Activated CD4-positive, alpha-beta T cell treated with anti-CD3 and anti-CD28 coated beads, Interleukin-2, amount 50 U/mL, for 1 hour (primary cell): ENCODE measurements around the gene FGF6.
"Not testable (repeated sequence)": the region's sequence is repeated elsewhere in the genome, so short reads cannot be mapped to it uniquely, and the experiment has no call there.

Experiments used
- DNase-seq: peaks from one replicate; pipeline ENCODE4 v3.0.0-alpha.2; 2020

FGF6 gene

DNA sequence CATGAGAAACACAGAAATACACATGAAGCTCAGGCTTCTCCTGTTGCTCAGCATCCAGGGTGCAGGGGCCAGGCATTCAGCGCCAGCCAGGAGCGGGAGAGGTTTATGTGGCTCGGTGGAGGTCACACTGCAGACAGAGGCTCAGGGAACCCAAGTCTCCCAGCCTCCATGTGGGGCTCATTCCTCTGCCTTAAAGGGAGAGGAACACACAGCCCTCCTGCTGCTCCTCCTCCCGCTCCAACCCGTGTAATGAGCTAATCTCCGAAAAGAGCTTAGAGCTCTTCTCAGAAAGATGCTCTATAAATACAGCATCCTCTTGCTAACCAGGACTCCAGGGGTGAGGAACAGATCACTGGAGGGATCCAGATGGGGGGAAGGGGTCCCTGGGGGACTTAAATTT, 28.2 kb downstream of the FGF6 start:
- DNase-seq = no peak

GRCh38 chr12:4416276-4416675, 29.3 kb downstream of the FGF6 start:
- DNase-seq = no peak

DNA sequence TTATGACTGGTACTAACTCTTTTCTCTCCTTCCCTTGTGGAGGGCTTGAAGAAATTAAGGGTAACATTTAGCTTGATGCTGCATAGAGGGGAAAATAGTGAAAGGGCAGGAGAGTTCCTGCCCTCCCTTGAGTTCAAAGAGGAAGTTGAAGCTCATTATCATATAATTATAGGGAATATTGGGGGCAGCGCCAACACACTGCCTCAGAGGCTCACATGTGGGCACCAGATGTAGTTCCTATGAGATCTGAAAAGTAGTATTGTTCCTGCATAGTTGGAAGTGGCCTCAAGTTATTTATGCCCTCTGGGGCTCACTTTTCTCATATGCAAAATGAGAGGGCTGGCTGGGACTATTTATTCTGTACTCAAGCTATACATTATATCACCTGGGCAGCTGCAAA, 33.1 kb downstream of the FGF6 start:
- no peak for DNase-seq

DNA sequence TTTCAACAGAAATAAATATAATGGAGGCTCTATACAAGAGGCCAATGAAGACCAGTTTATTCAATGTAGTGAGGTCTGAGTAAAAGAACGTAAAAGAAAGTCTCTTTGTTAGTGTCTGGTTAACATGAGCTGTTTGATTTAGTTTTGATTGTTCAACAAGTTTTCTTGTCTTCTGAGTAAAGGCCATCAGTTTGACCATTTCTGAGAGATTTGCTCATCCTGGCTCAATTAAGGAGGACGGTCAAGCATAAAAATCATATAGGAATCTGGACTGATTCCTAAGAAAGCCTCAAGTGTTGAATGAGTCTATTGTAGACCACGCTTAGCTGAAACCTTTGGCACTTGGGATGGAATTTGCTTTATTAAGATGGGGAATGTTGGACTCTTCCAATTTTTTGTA, 33.6 kb downstream of the FGF6 start:
- no peak for DNase-seq

- no peak for DNase-seq
Measured at GRCh38 chr12:4407136-4407535, 38.5 kb downstream of the FGF6 start.

DNA sequence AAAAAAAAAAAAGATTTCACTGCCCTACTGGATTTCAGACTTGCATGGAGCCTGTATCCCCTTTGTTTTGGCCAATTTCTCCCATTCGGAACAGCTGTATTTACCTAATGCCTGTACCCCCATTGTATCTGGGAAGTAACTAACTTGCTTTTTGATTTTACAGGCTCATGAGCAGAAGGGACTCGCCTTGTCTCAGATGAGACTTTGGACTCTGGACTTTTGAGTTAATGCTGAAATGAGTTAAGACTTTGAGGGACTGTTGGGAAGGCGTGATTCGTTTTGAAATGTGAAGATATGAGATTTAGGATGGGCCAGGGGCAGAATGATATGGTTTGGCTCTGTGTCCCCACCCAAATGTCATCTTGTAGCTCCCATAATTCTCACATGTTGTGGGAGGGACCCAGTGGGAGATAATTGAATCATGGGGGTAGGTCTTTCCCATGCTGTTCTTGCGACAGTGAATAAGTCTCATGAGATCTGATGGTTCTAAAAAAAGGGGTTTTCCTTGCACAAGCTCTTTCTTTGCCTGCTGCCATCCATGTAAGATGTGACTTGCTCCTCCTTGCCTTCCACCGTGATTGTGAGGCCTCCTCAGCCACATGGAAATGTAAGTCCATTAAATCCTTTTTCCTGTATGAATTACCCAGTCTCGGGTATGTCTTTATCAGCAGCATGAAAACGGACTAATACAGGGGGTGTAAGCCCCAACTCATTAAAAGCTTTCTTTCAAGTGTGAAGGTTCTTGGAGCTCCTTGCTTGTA, 40.6 kb downstream of the FGF6 start:
- DNase-seq = not testable (repeated sequence)

GRCh38 chr12:4402996-4403395, 42.6 kb downstream of the FGF6 start:
- no peak for DNase-seq

- DNase-seq = no peak
Measured at GRCh38 chr12:4401117-4401516, 44.5 kb downstream of the FGF6 start.

GRCh38 chr12:4395818-4396217, 49.8 kb downstream of the FGF6 start:
- DNase-seq = no peak

- no peak for DNase-seq
Measured at GRCh38 chr12:4393211-4393610, 52.4 kb downstream of the FGF6 start.

GRCh38 chr12:4392223-4392742, 53.3 kb downstream of the FGF6 start:
- DNase-seq = no peak

GRCh38 chr12:4388662-4389061, 57.0 kb downstream of the FGF6 start:
- DNase-seq = no peak

DNA sequence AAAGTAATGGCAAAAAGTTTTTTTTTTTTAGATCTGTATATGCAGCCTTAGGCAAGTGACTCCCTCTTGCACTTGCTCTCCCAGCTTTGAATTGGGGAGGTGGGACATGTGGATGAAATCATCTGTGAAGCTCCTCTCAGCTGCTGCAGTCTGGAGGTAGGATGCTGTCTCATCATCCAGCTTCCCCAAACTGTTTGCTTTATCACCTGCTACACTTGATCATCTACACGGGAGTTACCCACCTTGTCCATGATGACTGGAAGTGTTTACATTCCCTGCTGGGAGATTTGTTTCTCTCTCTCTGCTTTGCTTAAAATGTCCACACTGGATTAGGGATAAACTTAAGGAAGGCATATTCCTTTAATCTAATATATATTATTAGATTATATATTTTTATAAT, 57.6 kb downstream of the FGF6 start:
- no peak for DNase-seq

DNA sequence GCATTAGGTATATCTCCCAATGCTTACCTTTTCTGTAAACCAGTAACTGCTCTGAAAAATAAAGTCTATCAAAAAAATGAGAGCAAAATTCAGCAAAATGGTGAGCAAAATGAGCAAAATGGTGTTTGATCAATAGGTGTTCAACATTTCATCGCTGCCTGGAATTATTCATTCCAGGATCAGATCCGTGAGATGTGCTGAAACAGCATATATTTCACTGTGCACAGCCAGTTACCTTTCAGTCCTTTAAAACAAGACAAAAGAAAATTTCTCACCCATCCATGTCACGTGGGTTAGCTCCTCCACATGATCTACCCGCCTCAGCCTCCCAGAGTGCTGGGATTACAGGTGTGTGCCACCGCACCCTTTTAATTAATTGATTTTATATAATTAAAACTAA, 58.0 kb downstream of the FGF6 start:
- no peak for DNase-seq

GRCh38 chr12:4386801-4387200, 58.8 kb downstream of the FGF6 start:
- DNase-seq = no peak
